Uterus (tissue), 4 donors: ENCODE measurements around the gene CHMP4B. TPM values are rescaled to one million over a fixed set of nuclear protein-coding genes. Genes with fewer than 3 reads are reported as not detected.

Experiments used
- DNase-seq, 2 donors: peaks; one replicate each; pipeline ENCODE4 v3.0.0-alpha.2; 2019 to 2020
- H3K27ac ChIP-seq, 2 donors: fragments of 200-600 bp; sonication (generic); 1 replicate in 1 of 2; 2 replicates in 1 of 2; pipeline ENCODE4 v1.5.1; 2016 to 2018
- H3K27me3 ChIP-seq, 2 donors: fragments of 200-600 bp; sonication (generic); one replicate each; pipeline ENCODE4 v1.5.1; 2018 to 2019; ENCODE audit warnings: control low read depth in 1 of 2
- H3K36me3 ChIP-seq, 2 donors: fragments of 200-600 bp; sonication (generic); one replicate each; pipeline ENCODE4 v1.5.1; 2019; ENCODE audit warnings: control low read depth in 1 of 2
- H3K4me1 ChIP-seq, 2 donors: fragments of 200-600 bp; sonication (generic); one replicate each; pipeline ENCODE4 v1.5.1; 2018 to 2019; ENCODE audit warnings: control low read depth in 1 of 2
- H3K4me3 ChIP-seq, 2 donors: fragments of 200-600 bp; sonication (generic); 1 replicate in 1 of 2; 2 replicates in 1 of 2; pipeline ENCODE4 v1.5.1; 2018 to 2019; ENCODE audit warnings: mild to moderate bottlenecking in 1 of 2
- H3K9me3 ChIP-seq, 2 donors: fragments of 200-600 bp; sonication (generic); one replicate each; pipeline ENCODE4 v1.5.1; 2019; ENCODE audit warnings: control low read depth in 1 of 2
- POLR2A ChIP-seq, 2 donors: fragments of 450-650 bp; IDR thresholded peaks; one replicate each; pipeline ENCODE4 v1.6.1; 2016; ENCODE audit warnings: antibody characterized with exemption in 2 of 2, mild to moderate bottlenecking in 1 of 2, moderate library complexity in 1 of 2
- intact Hi-C: fragments of 100-400 bp; cut with DNase I; formaldehyde crosslinking; loops from one replicate; pipeline ENCODE4 v1.15.1; 2023; ENCODE audit warnings: low total_unique reads
- total RNA-seq, 4 donors: library from RNA; depleted of rRNA in 3 of 4; stranded (reverse); fragments of >200 nt in 3 of 4; gene quantifications; one replicate each; pipeline versions ENCODE4 v1.1.0 to v1.2.4, GENCODE V29; 2014 to 2023
- TF ChIP-seq, protein P1 (sequence below), 4 experiments: fragments of 200-600 bp in 2 of 4; fragments of 450-650 bp in 2 of 4; sonication (generic) in 2 of 4; IDR thresholded peaks; one replicate each; pipeline ENCODE4 v1.5.1; 2016 to 2019; ENCODE audit warnings: antibody characterized with exemption in 4 of 4, mild to moderate bottlenecking in 2 of 4, moderate library complexity in 1 of 4
- donor health status: DM: yes; HTN: yes; CAD: no.

The CHMP4B gene
- total RNA-seq, 4 donors from 2014 or later, result 48.0 to 73.8 (median 57.9) TPM

DNA sequence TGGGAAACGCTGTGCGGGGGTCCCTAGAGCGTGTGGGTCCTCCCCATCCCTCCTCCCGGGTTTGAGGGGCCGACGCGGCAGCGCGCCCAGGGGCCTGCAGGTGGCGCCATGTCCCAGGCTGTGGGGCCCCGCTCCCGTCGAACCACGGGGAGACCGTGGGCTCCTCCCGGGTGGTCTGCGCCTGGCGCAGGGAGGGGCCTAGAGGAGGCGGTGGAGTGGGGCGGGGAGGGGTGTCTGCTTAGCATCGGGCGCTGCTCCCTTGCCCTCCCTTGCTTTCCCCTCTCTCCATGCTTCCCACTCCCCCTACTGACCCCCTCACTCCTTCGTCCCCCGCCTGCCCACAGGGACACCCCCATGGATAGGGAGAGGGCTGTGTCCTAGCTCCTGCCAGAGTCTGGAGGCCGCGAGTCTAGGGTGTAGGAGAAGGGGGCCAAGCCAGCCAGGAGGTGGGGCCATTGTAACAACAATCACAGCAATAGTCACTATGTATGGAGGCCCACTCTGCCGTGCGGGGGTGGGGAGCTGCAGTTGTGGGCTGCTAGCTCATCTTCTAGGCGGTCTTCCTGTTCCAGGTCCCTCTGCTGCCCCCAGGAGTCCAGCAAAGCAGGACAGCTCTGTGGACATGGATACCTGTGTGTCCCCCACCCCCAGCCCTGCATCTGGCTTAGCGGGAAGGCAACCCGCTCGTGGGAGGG lies 51.7 kb downstream of the CHMP4B start:
- peak; percentile 49 to 62 for DNase-seq
- H3K4me1 ChIP-seq, result peaks cover 0 to 4% of the 10 kb centered on the region in 2 donors
- no peaks in the 10 kb centered on the region for H3K27me3 ChIP-seq
- no peaks in the 10 kb centered on the region for H3K36me3 ChIP-seq
- H3K9me3 ChIP-seq, result no peaks in the 10 kb centered on the region
- no peak overlapping the region for H3K27ac ChIP-seq
- H3K4me3 ChIP-seq, result no peak overlapping the region
- TF ChIP-seq POLR2A (IDR thresholded peaks at IDR 0.05), result no peak
- TF ChIP-seq, protein P1, sequence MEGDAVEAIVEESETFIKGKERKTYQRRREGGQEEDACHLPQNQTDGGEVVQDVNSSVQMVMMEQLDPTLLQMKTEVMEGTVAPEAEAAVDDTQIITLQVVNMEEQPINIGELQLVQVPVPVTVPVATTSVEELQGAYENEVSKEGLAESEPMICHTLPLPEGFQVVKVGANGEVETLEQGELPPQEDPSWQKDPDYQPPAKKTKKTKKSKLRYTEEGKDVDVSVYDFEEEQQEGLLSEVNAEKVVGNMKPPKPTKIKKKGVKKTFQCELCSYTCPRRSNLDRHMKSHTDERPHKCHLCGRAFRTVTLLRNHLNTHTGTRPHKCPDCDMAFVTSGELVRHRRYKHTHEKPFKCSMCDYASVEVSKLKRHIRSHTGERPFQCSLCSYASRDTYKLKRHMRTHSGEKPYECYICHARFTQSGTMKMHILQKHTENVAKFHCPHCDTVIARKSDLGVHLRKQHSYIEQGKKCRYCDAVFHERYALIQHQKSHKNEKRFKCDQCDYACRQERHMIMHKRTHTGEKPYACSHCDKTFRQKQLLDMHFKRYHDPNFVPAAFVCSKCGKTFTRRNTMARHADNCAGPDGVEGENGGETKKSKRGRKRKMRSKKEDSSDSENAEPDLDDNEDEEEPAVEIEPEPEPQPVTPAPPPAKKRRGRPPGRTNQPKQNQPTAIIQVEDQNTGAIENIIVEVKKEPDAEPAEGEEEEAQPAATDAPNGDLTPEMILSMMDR (IDR thresholded peaks at IDR 0.05), result peak; percentile 60 to 73 (median 64)
- intact Hi-C loops, result loop anchor here (10.0 kb wide), 1 partner anchor 212 kb away; no protein-coding TSS in a partner anchor

DNA sequence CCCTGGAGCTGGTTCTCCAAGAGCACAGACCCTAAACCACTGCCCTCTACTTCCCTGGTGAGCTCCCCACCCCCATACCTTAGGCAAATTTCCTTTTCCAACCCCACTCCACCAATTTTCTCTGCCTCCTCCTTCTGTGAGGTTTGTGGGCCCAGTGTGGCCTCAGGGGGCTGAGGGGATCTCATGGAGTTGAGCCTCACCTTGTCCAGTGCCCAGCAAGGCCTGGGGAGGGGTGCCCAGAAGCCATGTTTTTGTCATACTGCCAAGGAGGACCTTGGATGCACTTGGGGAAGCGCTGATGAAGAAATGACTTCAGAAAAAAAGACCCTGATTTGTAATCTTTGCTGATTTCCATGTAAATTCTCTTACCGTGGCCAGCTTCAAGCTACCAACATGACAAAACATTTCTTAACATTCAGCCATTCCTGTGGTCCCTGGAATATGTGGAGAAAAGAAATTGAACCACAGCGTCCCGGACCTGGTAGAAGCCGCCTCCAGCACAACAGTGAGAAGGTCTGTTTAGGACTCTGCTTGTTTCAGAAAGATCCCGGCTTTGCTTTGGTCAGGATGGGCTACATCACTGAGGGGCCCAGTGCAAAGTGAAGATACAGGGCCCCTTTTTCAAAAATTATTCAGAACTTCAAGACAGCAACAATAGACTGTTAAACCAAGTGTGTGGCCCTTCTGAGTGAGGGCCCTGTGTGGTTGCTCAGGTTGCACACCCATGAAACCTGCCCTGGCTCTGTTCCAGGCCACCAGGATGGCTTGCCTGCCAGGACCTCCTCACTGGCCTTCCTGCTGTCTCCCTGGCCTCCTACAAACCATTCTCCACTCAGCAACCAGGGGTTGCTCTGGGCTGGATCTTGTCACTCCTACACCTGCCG lies 52.5 kb downstream of the CHMP4B start:
- Histone ChIP-seq H3K27ac (no peak overlapping the region), H3K4me3 (no peak overlapping the region), H3K27me3 (no peaks in the 10 kb centered on the region), H3K9me3 (no peaks in the 10 kb centered on the region), H3K36me3 (no peaks in the 10 kb centered on the region), H3K4me1 (peaks cover 0 to 4% of the 10 kb centered on the region in 2 donors)
- TF ChIP-seq, protein P1 (IDR thresholded peaks at IDR 0.05), result no peak
- no peak for TF ChIP-seq POLR2A (IDR thresholded peaks at IDR 0.05)
- DNase-seq, result no peak
- intact Hi-C loops, result loop anchor here (10.0 kb wide), 1 partner anchor 211 kb away; no protein-coding TSS in a partner anchor

DNA sequence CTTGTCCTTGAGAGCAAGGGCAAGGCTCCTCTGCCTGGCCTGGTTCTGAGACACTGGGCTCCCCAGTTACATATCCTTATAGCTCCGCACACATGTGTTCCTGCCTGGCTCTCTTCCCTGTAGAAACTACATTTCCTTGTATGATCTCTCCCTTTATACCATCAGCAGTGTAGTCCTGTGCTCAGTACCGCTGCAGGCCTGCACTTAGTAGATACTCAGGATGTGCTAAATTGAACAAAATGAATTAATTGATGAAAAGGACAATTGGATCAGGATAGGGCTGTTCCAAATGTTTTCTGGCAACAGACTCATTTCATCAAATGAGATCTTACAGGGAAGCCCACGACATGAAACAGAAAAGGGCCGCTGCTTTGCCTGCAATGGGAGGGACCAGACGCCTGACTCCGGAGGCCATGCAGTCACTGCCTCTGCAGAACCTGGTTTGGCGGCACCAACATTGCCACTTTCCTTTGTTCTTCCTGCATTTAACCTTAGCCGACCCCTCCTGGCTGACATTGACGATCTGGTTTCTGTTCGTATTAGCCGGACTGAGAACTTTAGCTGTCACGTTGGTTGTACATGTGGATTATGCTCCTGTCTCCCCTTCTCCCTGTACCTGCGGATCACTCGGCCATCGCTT lies 53.3 kb downstream of the CHMP4B start:
- no peak overlapping the region for H3K4me3 ChIP-seq
- H3K4me1 ChIP-seq, result peaks cover 0 to 4% of the 10 kb centered on the region in 2 donors
- no peaks in the 10 kb centered on the region for H3K36me3 ChIP-seq
- no peaks in the 10 kb centered on the region for H3K9me3 ChIP-seq
- H3K27ac ChIP-seq, result no peak overlapping the region
- no peak for DNase-seq
- intact Hi-C loops, result loop anchor here (10.0 kb wide), 1 partner anchor 210 kb away; no protein-coding TSS in a partner anchor
- TF ChIP-seq, protein P1 (IDR thresholded peaks at IDR 0.05), result no peak
- no peak for TF ChIP-seq POLR2A (IDR thresholded peaks at IDR 0.05)
- H3K27me3 ChIP-seq, result no peaks in the 10 kb centered on the region

DNA sequence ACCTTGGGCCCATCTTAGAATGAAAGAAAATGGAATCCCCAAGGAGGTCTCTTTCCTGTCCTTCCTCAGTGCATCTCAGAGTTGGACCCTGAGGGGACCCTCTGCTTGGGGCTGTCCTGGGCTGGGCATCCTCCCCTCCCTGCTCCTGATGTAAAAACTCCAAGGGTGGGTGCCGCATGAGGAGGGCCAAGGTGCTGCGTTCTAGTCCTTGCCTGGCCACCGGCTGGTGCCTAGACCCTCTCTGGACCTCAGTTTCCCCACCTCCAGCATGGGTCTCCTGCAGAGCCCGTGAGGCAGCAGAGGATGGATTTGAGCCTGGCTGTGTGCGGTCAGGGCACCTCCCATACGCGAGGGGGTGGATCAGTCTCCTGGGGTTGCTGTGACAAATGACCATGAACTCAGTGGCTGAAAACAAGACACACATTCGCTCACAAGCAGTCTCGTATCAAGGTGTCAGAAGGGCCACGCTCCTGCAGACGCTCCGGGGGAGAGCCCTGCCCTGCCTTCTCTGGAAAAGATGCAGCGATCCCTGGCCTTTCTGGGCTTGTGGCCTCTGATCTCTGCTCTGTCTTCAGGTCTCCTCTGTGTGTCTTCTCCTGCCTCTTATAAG lies 54.7 kb downstream of the CHMP4B start:
- Histone ChIP-seq H3K4me1 (peaks cover 0 to 4% of the 10 kb centered on the region in 2 donors), H3K36me3 (no peaks in the 10 kb centered on the region), H3K27me3 (no peaks in the 10 kb centered on the region), H3K27ac (no peak overlapping the region), H3K4me3 (no peak overlapping the region), H3K9me3 (no peaks in the 10 kb centered on the region)
- no peak for TF ChIP-seq POLR2A (IDR thresholded peaks at IDR 0.05)
- TF ChIP-seq, protein P1 (IDR thresholded peaks at IDR 0.05), result no peak
- intact Hi-C loops, result loop anchor here (10.0 kb wide), 1 partner anchor 209 kb away; no protein-coding TSS in a partner anchor
- DNase-seq, result no peak
